Breast epithelium (tissue), 3 donors: ENCODE data around the gene SCN2B.

Experiments
- POLR2A ChIP-seq: fragments of 450-650 bp; IDR thresholded peaks from one replicate; pipeline ENCODE4 v1.6.1; 2016; ENCODE audit warnings: antibody characterized with exemption, mild to moderate bottlenecking, moderate library complexity
- POLR2AphosphoS5 ChIP-seq, 3 donors: sonication (generic); formaldehyde crosslinking; IDR thresholded peaks; one replicate each; pipeline ENCODE4 v1.6.1; 2017; ENCODE audit warnings: antibody characterized with exemption in 3 of 3
- TF ChIP-seq, protein P1 (sequence below), 3 donors: fragments of 450-650 bp; IDR thresholded peaks; one replicate each; pipeline ENCODE4 v1.5.1; 2016 to 2017; ENCODE audit warnings: antibody characterized with exemption in 3 of 3, mild to moderate bottlenecking in 3 of 3, moderate library complexity in 3 of 3

DNA sequence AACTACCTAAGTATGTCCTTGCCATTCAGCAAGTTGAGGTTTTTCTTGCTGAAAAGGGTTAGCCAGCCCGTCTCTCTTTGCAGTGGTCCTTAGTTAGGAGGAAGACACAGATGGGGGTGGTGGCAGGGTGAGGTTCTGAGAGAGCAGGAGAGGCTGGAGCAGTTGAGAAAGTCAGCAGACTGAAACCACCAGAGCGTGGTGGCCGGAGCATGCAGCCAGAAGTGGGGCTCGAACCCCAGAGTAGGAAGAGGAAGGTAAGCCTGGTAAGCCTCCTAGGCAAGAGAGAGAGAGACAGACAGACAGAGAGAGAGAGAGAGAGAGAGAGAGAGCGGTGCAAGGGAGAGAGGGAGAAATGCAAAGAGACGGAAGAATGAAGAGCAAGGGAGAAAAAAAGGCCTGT lies 14.7 kb downstream of the SCN2B start:
- no peak for TF ChIP-seq POLR2A
- TF ChIP-seq, protein P1, sequence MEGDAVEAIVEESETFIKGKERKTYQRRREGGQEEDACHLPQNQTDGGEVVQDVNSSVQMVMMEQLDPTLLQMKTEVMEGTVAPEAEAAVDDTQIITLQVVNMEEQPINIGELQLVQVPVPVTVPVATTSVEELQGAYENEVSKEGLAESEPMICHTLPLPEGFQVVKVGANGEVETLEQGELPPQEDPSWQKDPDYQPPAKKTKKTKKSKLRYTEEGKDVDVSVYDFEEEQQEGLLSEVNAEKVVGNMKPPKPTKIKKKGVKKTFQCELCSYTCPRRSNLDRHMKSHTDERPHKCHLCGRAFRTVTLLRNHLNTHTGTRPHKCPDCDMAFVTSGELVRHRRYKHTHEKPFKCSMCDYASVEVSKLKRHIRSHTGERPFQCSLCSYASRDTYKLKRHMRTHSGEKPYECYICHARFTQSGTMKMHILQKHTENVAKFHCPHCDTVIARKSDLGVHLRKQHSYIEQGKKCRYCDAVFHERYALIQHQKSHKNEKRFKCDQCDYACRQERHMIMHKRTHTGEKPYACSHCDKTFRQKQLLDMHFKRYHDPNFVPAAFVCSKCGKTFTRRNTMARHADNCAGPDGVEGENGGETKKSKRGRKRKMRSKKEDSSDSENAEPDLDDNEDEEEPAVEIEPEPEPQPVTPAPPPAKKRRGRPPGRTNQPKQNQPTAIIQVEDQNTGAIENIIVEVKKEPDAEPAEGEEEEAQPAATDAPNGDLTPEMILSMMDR (IDR thresholded peaks at IDR 0.05), result no peak
- no peak for TF ChIP-seq POLR2AphosphoS5 (IDR thresholded peaks at IDR 0.05)
